ENCODE measurements around the gene CCDC102B. TPM values are rescaled to one million over a fixed set of nuclear protein-coding genes. Genes with fewer than 3 reads are reported as not detected.
"Not testable (repeated sequence)": the region's sequence is repeated elsewhere in the genome, so short reads cannot be mapped to it uniquely, and the experiment has no call there.

The CCDC102B gene
- total RNA-seq, 6 experiments from 2014 or later = 0.86 to 1.7 (median 1.2) TPM

DNA sequence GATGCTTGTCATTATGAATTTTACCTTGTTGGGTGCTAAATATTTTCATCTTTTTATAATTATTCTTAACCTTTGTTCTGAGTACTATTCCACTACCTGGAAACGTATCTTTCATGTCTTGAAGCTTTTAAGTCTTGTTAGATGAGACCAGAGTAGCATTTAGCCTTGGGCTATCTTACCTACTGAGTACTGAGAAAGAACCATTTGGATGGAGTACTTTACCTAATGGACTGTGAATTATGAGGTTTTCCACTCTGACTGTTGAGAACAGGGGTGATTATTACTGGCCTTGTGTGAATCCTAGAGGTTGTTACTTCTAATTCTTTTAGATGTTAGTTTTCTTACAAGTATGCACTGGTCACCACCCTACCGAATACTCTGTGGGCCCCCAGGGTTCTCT lies 63.5 kb downstream of the CCDC102B start:
- DNase-seq = no peak
- H3K27me3 ChIP-seq = no peaks in the 10 kb centered on the region
- no peak for ATAC-seq
- 83% methylated on average over 2 of the region's 2 CpGs for WGBS (ENCODE audit: insufficient coverage, low coverage, low lambda C conversion rate, missing lambda C conversion rate)
- no peaks in the 10 kb centered on the region for H3K9me3 ChIP-seq
- intact Hi-C loops (cut with DNase I) = no loop called here
- no peaks in the 10 kb centered on the region for H3K36me3 ChIP-seq
- peaks cover 0 to 11% (median 7%) of the 10 kb centered on the region in 4 donors for H3K4me1 ChIP-seq
- TF ChIP-seq, protein P1, sequence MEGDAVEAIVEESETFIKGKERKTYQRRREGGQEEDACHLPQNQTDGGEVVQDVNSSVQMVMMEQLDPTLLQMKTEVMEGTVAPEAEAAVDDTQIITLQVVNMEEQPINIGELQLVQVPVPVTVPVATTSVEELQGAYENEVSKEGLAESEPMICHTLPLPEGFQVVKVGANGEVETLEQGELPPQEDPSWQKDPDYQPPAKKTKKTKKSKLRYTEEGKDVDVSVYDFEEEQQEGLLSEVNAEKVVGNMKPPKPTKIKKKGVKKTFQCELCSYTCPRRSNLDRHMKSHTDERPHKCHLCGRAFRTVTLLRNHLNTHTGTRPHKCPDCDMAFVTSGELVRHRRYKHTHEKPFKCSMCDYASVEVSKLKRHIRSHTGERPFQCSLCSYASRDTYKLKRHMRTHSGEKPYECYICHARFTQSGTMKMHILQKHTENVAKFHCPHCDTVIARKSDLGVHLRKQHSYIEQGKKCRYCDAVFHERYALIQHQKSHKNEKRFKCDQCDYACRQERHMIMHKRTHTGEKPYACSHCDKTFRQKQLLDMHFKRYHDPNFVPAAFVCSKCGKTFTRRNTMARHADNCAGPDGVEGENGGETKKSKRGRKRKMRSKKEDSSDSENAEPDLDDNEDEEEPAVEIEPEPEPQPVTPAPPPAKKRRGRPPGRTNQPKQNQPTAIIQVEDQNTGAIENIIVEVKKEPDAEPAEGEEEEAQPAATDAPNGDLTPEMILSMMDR (IDR thresholded peaks at IDR 0.05) = no peak
- no peak for TF ChIP-seq POLR2A (IDR thresholded peaks at IDR 0.05)
- H3K4me3 ChIP-seq = no peak overlapping the region
- H3K27ac ChIP-seq = no peak overlapping the region

DNA sequence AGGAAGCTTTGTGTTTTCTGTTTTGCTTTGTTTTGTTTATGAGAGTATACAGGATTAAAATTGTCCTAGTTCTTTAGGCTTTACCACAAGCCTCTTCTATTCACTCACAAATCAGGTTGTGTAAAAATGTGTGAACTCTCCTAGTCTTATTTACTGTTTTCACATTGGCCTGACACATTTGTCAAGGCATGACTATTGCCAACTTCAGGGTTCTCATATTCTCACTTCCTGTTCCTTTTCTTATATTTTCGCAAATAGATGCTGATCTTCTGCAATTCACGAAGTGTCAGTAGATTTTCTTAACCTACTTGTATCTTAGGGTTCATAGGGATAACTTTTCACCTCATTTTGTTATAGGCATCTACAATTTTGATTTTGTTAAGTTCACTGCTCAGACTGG lies 67.1 kb downstream of the CCDC102B start:
- TF ChIP-seq POLR2A (IDR thresholded peaks at IDR 0.05) = no peak
- TF ChIP-seq, protein P1 (IDR thresholded peaks at IDR 0.05) = no peak
- Histone ChIP-seq H3K4me3 (no peak overlapping the region), H3K27ac (peak overlapping the region; percentile 13 to 43 (median 32)), H3K36me3 (no peaks in the 10 kb centered on the region), H3K4me1 (peaks cover 0 to 11% (median 7%) of the 10 kb centered on the region in 4 donors), H3K9me3 (no peaks in the 10 kb centered on the region), H3K27me3 (no peaks in the 10 kb centered on the region)
- intact Hi-C loops (cut with DNase I) = no loop called here
- DNase-seq = no peak
- 45% methylated on average over 2 of the region's 2 CpGs for WGBS (ENCODE audit: insufficient coverage, low coverage, low lambda C conversion rate, missing lambda C conversion rate)
- peak; percentile 24 to 75 (median 68) for ATAC-seq

DNA sequence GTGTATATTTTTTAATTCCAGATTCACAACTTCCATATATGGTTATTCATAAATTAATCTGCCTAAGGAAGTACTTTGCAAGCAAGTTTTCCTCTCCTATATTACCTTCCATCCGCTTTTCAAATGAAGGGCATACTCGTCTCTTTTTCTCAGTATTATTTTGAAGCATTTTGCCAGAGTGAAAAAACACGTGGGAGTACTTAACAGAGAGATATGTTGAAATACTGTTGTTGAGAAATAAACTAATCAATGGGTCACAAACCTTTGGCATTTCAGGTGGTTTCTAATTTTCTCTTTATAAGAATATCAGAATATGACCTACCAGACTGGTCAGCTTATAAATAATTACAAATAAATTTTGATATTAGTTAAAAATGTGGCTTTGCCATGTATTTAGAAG lies 67.6 kb downstream of the CCDC102B start:
- Histone ChIP-seq H3K36me3 (no peaks in the 10 kb centered on the region), H3K9me3 (no peaks in the 10 kb centered on the region), H3K27me3 (no peaks in the 10 kb centered on the region), H3K4me3 (no peak overlapping the region), H3K27ac (peak overlapping the region; percentile 3 to 43 (median 32)), H3K4me1 (peaks cover 0 to 11% (median 7%) of the 10 kb centered on the region in 4 donors)
- ATAC-seq (peak; percentile 64 to 96 (median 84)), DNase-seq (no peak)
- intact Hi-C loops (cut with DNase I) = no loop called here
- 21% methylated on average over 3 of the region's 3 CpGs for WGBS (ENCODE audit: insufficient coverage, low coverage, low lambda C conversion rate, missing lambda C conversion rate)
- no peak for TF ChIP-seq POLR2A (IDR thresholded peaks at IDR 0.05)
- TF ChIP-seq, protein P1 (IDR thresholded peaks at IDR 0.05) = no peak

DNA sequence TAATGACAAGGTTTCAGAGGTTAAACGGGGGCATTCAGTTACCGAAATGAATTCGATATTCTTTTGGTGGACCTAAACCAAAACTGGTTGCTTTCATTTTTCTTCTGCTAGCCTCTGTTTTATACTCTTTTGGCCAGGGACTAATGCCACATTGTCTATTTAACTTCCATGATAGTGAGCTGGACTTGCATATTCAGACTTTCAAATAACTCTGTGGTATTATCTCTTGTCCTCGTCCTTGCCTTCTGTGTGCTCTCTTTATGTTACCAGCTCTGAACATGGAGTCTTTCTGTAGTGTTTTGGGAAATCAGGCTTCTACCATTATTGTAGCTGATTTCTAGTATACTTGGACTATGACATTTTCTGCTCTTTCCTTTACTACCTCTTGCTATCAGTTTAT lies 75.1 kb downstream of the CCDC102B start:
- H3K27me3 ChIP-seq = no peaks in the 10 kb centered on the region
- H3K4me1 ChIP-seq = no peaks in the 10 kb centered on the region
- intact Hi-C loops (cut with DNase I) = no loop called here
- 53% methylated on average over 4 of the region's 4 CpGs for WGBS (ENCODE audit: insufficient coverage, low coverage, low lambda C conversion rate, missing lambda C conversion rate)
- H3K4me3 ChIP-seq = no peak overlapping the region
- no peaks in the 10 kb centered on the region for H3K36me3 ChIP-seq
- DNase-seq = no peak
- no peak for TF ChIP-seq POLR2A (IDR thresholded peaks at IDR 0.05)
- TF ChIP-seq, protein P1 (IDR thresholded peaks at IDR 0.05) = no peak
- no peak overlapping the region for H3K27ac ChIP-seq
- no peak for ATAC-seq
- no peaks in the 10 kb centered on the region for H3K9me3 ChIP-seq

DNA sequence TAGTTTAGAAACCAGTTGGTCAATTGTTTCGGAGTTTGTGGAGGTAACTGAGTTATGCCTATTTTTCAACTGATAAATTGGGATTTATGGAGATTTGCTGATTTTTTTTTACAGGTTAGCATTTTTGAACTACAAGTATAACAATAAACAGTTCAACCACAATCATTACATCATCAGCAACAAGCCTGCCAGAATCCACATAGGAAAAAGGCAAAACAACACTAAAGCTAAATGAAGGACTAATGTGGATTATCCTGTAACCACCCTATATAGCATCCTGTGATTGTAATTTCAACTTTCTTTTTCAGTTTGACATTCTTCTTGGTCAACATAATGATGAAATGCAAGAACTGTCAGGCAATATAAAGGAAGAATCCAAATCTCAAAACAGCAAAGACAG lies 76.5 kb downstream of the CCDC102B start:
- no peak for DNase-seq

DNA sequence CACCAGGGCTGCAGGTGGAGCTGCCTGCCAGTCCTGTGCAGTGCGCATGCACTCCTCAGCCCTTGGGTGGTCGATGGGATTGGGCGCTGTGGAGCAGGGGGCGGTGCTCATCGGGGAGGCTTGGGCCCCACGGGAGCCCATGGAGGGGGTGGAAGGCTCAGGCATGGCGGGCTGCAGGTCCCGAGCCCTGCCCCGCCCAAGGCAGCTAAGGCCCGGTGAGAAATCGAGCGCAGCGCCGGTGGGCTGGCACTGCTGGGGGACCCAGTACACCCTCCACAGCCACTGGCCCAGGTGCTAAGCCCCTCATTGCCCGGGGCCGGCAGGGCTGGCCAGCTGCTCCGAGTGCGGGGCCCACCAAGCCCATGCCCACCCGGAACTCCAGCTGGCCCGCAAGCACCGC lies 82.1 kb downstream of the CCDC102B start:
- H3K4me1 ChIP-seq; ATAC-seq; intact Hi-C loops (cut with DNase I); H3K4me3 ChIP-seq; H3K9me3 ChIP-seq; H3K27ac ChIP-seq; H3K36me3 ChIP-seq; H3K27me3 ChIP-seq: not testable (repeated sequence)
- DNase-seq = peak in 2 of 3 donors; percentile 9 to 25
- WGBS (ENCODE audit: insufficient coverage, low coverage, low lambda C conversion rate, missing lambda C conversion rate) = no CpG with 5 or more reads among the region's 21 CpGs

More for the DNA sequence above, 76.5 kb downstream of the CCDC102B start:
- TF ChIP-seq POLR2A (IDR thresholded peaks at IDR 0.05) = no peak
- TF ChIP-seq, protein P1 (IDR thresholded peaks at IDR 0.05) = no peak
- no peaks in the 10 kb centered on the region for H3K27me3 ChIP-seq
- no peaks in the 10 kb centered on the region for H3K9me3 ChIP-seq
- WGBS (ENCODE audit: insufficient coverage, low coverage, low lambda C conversion rate, missing lambda C conversion rate) = 55% methylated on average over 1 of the region's 1 CpG
- intact Hi-C loops (cut with DNase I) = no loop called here
- no peaks in the 10 kb centered on the region for H3K4me1 ChIP-seq
- ATAC-seq = no peak
- H3K4me3 ChIP-seq = no peak overlapping the region
- no peaks in the 10 kb centered on the region for H3K36me3 ChIP-seq
- no peak overlapping the region for H3K27ac ChIP-seq

All from right lobe of liver (tissue), 6 donors.